ENCODE data around the gene C19orf44. TPM values are rescaled to one million over a fixed set of nuclear protein-coding genes. Genes with fewer than 3 reads are reported as not detected.
"Not testable (repeated sequence)": the region's sequence is repeated elsewhere in the genome, so short reads cannot be mapped to it uniquely, and the experiment has no call there.

Gene C19orf44
- total and polyA plus RNA-seq, 3 experiments from 2014 or later: 1.3 to 5.4 (median 5.1) TPM

- H3K4me3 Mint-ChIP-seq: peak overlapping the region; percentile 84 to 92 (median 89)
- H3K27me3 ChIP-seq (ENCODE audit: insufficient read depth, low read length, poor library complexity, severe bottlenecking): no peaks in the 10 kb centered on the region
- no peaks in the 10 kb centered on the region for H3K9me3 ChIP-seq (ENCODE audit: low read length)
- peak in 3 of 5 donors; percentile 1 to 47 (median 23) for DNase-seq
- peak overlapping the region in 7 of 8 donors; percentile 74 to 90 (median 79) for H3K27ac Mint-ChIP-seq
- H3K27me3 Mint-ChIP-seq: no peaks in the 10 kb centered on the region
- CTCF ChIA-PET: no interaction called here
- peaks cover 35 to 47% (median 41%) of the 10 kb centered on the region in 3 donors for H3K4me1 Mint-ChIP-seq
- H3K4me1 ChIP-seq (ENCODE audit: insufficient read depth, low read length): peaks cover 16% of the 10 kb centered on the region
- H3K36me3 Mint-ChIP-seq: peaks cover 0 to 13% (median 2%) of the 10 kb centered on the region in 3 donors
- peak overlapping the region; percentile 50 for H3K4me3 ChIP-seq (ENCODE audit: low read length)
- H3K27ac ChIP-seq (ENCODE audit: low read depth, low read length): no peak overlapping the region
- H3K36me3 ChIP-seq (ENCODE audit: insufficient read depth, low read length): no peaks in the 10 kb centered on the region
- H3K9me3 Mint-ChIP-seq: no peaks in the 10 kb centered on the region
- POLR2A ChIA-PET: no interaction called here
Observed at GRCh38 chr19:16470911-16471811, 25.0 kb upstream of the C19orf44 start.

GRCh38 chr19:16472559-16472899 is 23.7 kb upstream of the C19orf44 start:
- H3K36me3 Mint-ChIP-seq; POLR2A ChIA-PET; H3K27me3 ChIP-seq (ENCODE audit: insufficient read depth, low read length, poor library complexity, severe bottlenecking); H3K9me3 ChIP-seq (ENCODE audit: low read length); CTCF ChIA-PET; H3K36me3 ChIP-seq (ENCODE audit: insufficient read depth, low read length); H3K9me3 Mint-ChIP-seq; H3K27me3 Mint-ChIP-seq; DNase-seq: not testable (repeated sequence)
- Histone ChIP-seq H3K27ac (ENCODE audit: low read depth, low read length) (peak overlapping the region; percentile 72), H3K4me3 (ENCODE audit: low read length) (peak overlapping the region; percentile 79), H3K4me1 (ENCODE audit: insufficient read depth, low read length) (peaks cover 16% of the 10 kb centered on the region)
- H3K27ac Mint-ChIP-seq: peak overlapping the region in 3 of 8 donors; percentile 72 to 81 (median 77)
- H3K4me1 Mint-ChIP-seq: peaks cover 29 to 37% (median 34%) of the 10 kb centered on the region in 3 donors
- peak overlapping the region; percentile 74 to 87 (median 79) for H3K4me3 Mint-ChIP-seq

- H3K27ac Mint-ChIP-seq: peak overlapping the region in 4 of 8 donors; percentile 29 to 77 (median 70)
- ChIA-PET POLR2A (no interaction called here), CTCF (no interaction called here)
- H3K27me3 Mint-ChIP-seq: no peaks in the 10 kb centered on the region
- Histone ChIP-seq H3K4me3 (ENCODE audit: low read length) (no peak overlapping the region), H3K27ac (ENCODE audit: low read depth, low read length) (no peak overlapping the region), H3K36me3 (ENCODE audit: insufficient read depth, low read length) (no peaks in the 10 kb centered on the region), H3K27me3 (ENCODE audit: insufficient read depth, low read length, poor library complexity, severe bottlenecking) (no peaks in the 10 kb centered on the region), H3K4me1 (ENCODE audit: insufficient read depth, low read length) (peaks cover 16% of the 10 kb centered on the region), H3K9me3 (ENCODE audit: low read length) (no peaks in the 10 kb centered on the region)
- H3K4me3 Mint-ChIP-seq: peak overlapping the region; percentile 41 to 87 (median 74)
- peaks cover 0 to 4% (median 1%) of the 10 kb centered on the region in 3 donors for H3K36me3 Mint-ChIP-seq
- no peaks in the 10 kb centered on the region for H3K9me3 Mint-ChIP-seq
- no peak for DNase-seq
- H3K4me1 Mint-ChIP-seq: peaks cover 25 to 32% (median 30%) of the 10 kb centered on the region in 3 donors
Observed at GRCh38 chr19:16472992-16473391, 23.2 kb upstream of the C19orf44 start.

GRCh38 chr19:16473875-16474392 is 22.3 kb upstream of the C19orf44 start:
- H3K36me3 Mint-ChIP-seq: peaks cover 0 to 3% (median 0%) of the 10 kb centered on the region in 3 donors
- no peak overlapping the region for H3K27ac Mint-ChIP-seq
- H3K27me3 Mint-ChIP-seq: no peaks in the 10 kb centered on the region
- Histone ChIP-seq H3K27me3 (ENCODE audit: insufficient read depth, low read length, poor library complexity, severe bottlenecking) (no peaks in the 10 kb centered on the region), H3K4me1 (ENCODE audit: insufficient read depth, low read length) (peaks cover 16% of the 10 kb centered on the region), H3K36me3 (ENCODE audit: insufficient read depth, low read length) (no peaks in the 10 kb centered on the region), H3K9me3 (ENCODE audit: low read length) (no peaks in the 10 kb centered on the region), H3K27ac (ENCODE audit: low read depth, low read length) (no peak overlapping the region), H3K4me3 (ENCODE audit: low read length) (no peak overlapping the region)
- H3K4me1 Mint-ChIP-seq: peaks cover 18 to 24% (median 22%) of the 10 kb centered on the region in 3 donors
- ChIA-PET POLR2A (no interaction called here), CTCF (no interaction called here)
- DNase-seq: no peak
- H3K9me3 Mint-ChIP-seq: no peaks in the 10 kb centered on the region
- H3K4me3 Mint-ChIP-seq: peak overlapping the region in 6 of 7 donors; percentile 28 to 68 (median 44)

GRCh38 chr19:16476401-16476800 is 19.8 kb upstream of the C19orf44 start:
- H3K4me3 Mint-ChIP-seq: no peak overlapping the region
- Histone ChIP-seq H3K27me3 (ENCODE audit: insufficient read depth, low read length, poor library complexity, severe bottlenecking) (no peaks in the 10 kb centered on the region), H3K36me3 (ENCODE audit: insufficient read depth, low read length) (no peaks in the 10 kb centered on the region), H3K4me3 (ENCODE audit: low read length) (no peak overlapping the region), H3K4me1 (ENCODE audit: insufficient read depth, low read length) (no peaks in the 10 kb centered on the region), H3K9me3 (ENCODE audit: low read length) (no peaks in the 10 kb centered on the region), H3K27ac (ENCODE audit: low read depth, low read length) (no peak overlapping the region)
- H3K4me1 Mint-ChIP-seq: no peaks in the 10 kb centered on the region
- H3K9me3 Mint-ChIP-seq: no peaks in the 10 kb centered on the region
- no peak overlapping the region for H3K27ac Mint-ChIP-seq
- no peak for DNase-seq
- CTCF ChIA-PET: no interaction called here
- POLR2A ChIA-PET: no interaction called here
- H3K36me3 Mint-ChIP-seq: no peaks in the 10 kb centered on the region
- H3K27me3 Mint-ChIP-seq: no peaks in the 10 kb centered on the region

- H3K4me3 ChIP-seq (ENCODE audit: low read length): no peak overlapping the region
- Mint-ChIP-seq H3K27me3 (no peaks in the 10 kb centered on the region), H3K4me1 (no peaks in the 10 kb centered on the region), H3K9me3 (no peaks in the 10 kb centered on the region), H3K4me3 (peak overlapping the region in 1 of 7 donors; percentile 28), H3K36me3 (no peaks in the 10 kb centered on the region), H3K27ac (peak overlapping the region in 2 of 8 donors; percentile 29 to 62)
- CTCF ChIA-PET: interaction anchor here (0.5 kb wide), 1 partner anchor 83 kb away, joined by 3 read pairs; no protein-coding TSS in a partner anchor
- H3K36me3 ChIP-seq (ENCODE audit: insufficient read depth, low read length): no peaks in the 10 kb centered on the region
- no peak overlapping the region for H3K27ac ChIP-seq (ENCODE audit: low read depth, low read length)
- no peaks in the 10 kb centered on the region for H3K9me3 ChIP-seq (ENCODE audit: low read length)
- POLR2A ChIA-PET: no interaction called here
- DNase-seq: no peak
- H3K4me1 ChIP-seq (ENCODE audit: insufficient read depth, low read length): no peaks in the 10 kb centered on the region
- no peaks in the 10 kb centered on the region for H3K27me3 ChIP-seq (ENCODE audit: insufficient read depth, low read length, poor library complexity, severe bottlenecking)
Observed at GRCh38 chr19:16477311-16477710, 18.9 kb upstream of the C19orf44 start.

GRCh38 chr19:16482745-16483144 is 13.4 kb upstream of the C19orf44 start:
- POLR2A ChIA-PET: no interaction called here
- H3K4me3 Mint-ChIP-seq: no peak overlapping the region
- no peak overlapping the region for H3K27ac Mint-ChIP-seq
- CTCF ChIA-PET: no interaction called here
- no peak overlapping the region for H3K4me3 ChIP-seq (ENCODE audit: low read length)
- no peaks in the 10 kb centered on the region for H3K4me1 Mint-ChIP-seq
- no peaks in the 10 kb centered on the region for H3K4me1 ChIP-seq (ENCODE audit: insufficient read depth, low read length)
- H3K9me3 ChIP-seq (ENCODE audit: low read length): no peaks in the 10 kb centered on the region
- H3K27me3 Mint-ChIP-seq: peaks cover 0 to 3% of the 10 kb centered on the region in 2 donors
- no peaks in the 10 kb centered on the region for H3K9me3 Mint-ChIP-seq
- DNase-seq: no peak
- H3K36me3 Mint-ChIP-seq: no peaks in the 10 kb centered on the region
- H3K36me3 ChIP-seq (ENCODE audit: insufficient read depth, low read length): no peaks in the 10 kb centered on the region
- no peaks in the 10 kb centered on the region for H3K27me3 ChIP-seq (ENCODE audit: insufficient read depth, low read length, poor library complexity, severe bottlenecking)
- H3K27ac ChIP-seq (ENCODE audit: low read depth, low read length): no peak overlapping the region

- H3K36me3 Mint-ChIP-seq; H3K9me3 ChIP-seq (ENCODE audit: low read length); H3K4me1 Mint-ChIP-seq; DNase-seq; CTCF ChIA-PET; H3K36me3 ChIP-seq (ENCODE audit: insufficient read depth, low read length); H3K27me3 ChIP-seq (ENCODE audit: insufficient read depth, low read length, poor library complexity, severe bottlenecking); H3K27ac Mint-ChIP-seq; H3K9me3 Mint-ChIP-seq; H3K27me3 Mint-ChIP-seq; H3K27ac ChIP-seq (ENCODE audit: low read depth, low read length); H3K4me1 ChIP-seq (ENCODE audit: insufficient read depth, low read length); H3K4me3 Mint-ChIP-seq; H3K4me3 ChIP-seq (ENCODE audit: low read length): not testable (repeated sequence)
- POLR2A ChIA-PET: interaction anchor here (0.6 kb wide), 1 partner anchor 59 kb away, joined by 3 read pairs; no protein-coding TSS in a partner anchor
Observed at GRCh38 chr19:16486476-16486875, 9.7 kb upstream of the C19orf44 start.
